Kidney (tissue), 14 donors: ENCODE measurements around the gene GK. TPM values are rescaled to one million over a fixed set of nuclear protein-coding genes. Genes with fewer than 3 reads are reported as not detected.
A peak's percentile ranks its signal among the peaks of the same experiment; 100 is the strongest.
"Not testable (repeated sequence)": the region's sequence is repeated elsewhere in the genome, so short reads cannot be mapped to it uniquely, and the experiment has no call there.

ENCODE experiments used
- DNase-seq, 5 donors: peaks; one replicate each; pipeline ENCODE4 v3.0.0-alpha.2; 2013 to 2020
- FAIRE-seq: peaks from 2 replicates; lab custom pipeline; 2012; peaks lifted over from hg19 to GRCh38; lab: Jason Lieb, UNC
- H3K27ac ChIP-seq, 2 donors: one replicate each; pipeline ENCODE4 v1.7.0; 2013; ENCODE audit warnings: low read depth in 2 of 2, low read length in 2 of 2, inconsistent platforms in 1 of 2
- H3K27me3 ChIP-seq: one replicate; pipeline ENCODE4 v1.7.1; 2013; ENCODE audit warnings: low read length, inconsistent platforms; ENCODE audit not compliant: control insufficient read depth, insufficient read depth
- H3K36me3 ChIP-seq, 3 donors: one replicate each; pipeline versions ENCODE4 v1.7.0 to v1.7.1; 2013; ENCODE audit warnings: low read length in 3 of 3, control low read depth in 1 of 3, inconsistent platforms in 1 of 3; ENCODE audit not compliant: insufficient read depth in 3 of 3, control insufficient read depth in 2 of 3
- H3K4me1 ChIP-seq, 3 donors: one replicate each; pipeline versions ENCODE4 v1.7.0 to v1.7.1; 2013; ENCODE audit warnings: low read length in 3 of 3, inconsistent platforms in 1 of 3, low read depth in 1 of 3; ENCODE audit not compliant: control insufficient read depth in 2 of 3, insufficient read depth in 2 of 3
- H3K4me3 ChIP-seq, 3 donors: one replicate each; pipeline versions ENCODE4 v1.7.0 to v1.8.1; 2013; ENCODE audit warnings: low read length in 3 of 3, control low read depth in 1 of 3, inconsistent platforms in 1 of 3
- H3K9ac ChIP-seq, 3 donors: one replicate each; pipeline versions ENCODE4 v1.7.0 to v1.7.1; 2013; ENCODE audit warnings: low read length in 3 of 3, control low read depth in 1 of 3, inconsistent platforms in 1 of 3
- H3K9me3 ChIP-seq, 3 donors: one replicate each; pipeline versions ENCODE4 v1.7.0 to v1.7.1; 2013; ENCODE audit warnings: low read length in 3 of 3, control low read depth in 1 of 3, inconsistent platforms in 1 of 3; ENCODE audit not compliant: control insufficient read depth in 2 of 3, insufficient read depth in 1 of 3
- intact Hi-C: fragments of 100-400 bp; cut with DNase I; formaldehyde crosslinking; loops from one replicate; pipeline ENCODE4 v1.11.1; 2022
- polyA plus RNA-seq: library from polyadenylated mRNA; stranded (reverse); fragments of 350-450 nt; fragmentation: Illumina TruSeq; extraction: RNeasy Lipid Tissue Mini Kit (QIAGEN cat#74804); gene quantifications from one replicate; pipeline ENCODE4 v1.2.3, GENCODE V29; 2014; ENCODE audit warnings: low read depth, low replicate concordance; ENCODE audit not compliant: insufficient read depth
- total RNA-seq: library from RNA; stranded (reverse); fragmentation: NEBNext Ultra II Directional; extraction: Animal tissue kit (Norgen Biotek cat#: 25700); gene quantifications from one replicate; pipeline ENCODE4 v1.2.1, GENCODE V29; 2021
- TF ChIP-seq, protein P1 (sequence below): IDR thresholded peaks from 3 replicates; pipeline ENCODE4 v1.5.1; 2012; ENCODE audit warnings: mild to moderate bottlenecking, moderate library complexity, borderline replicate concordance; ENCODE audit not compliant: insufficient read depth; ENCODE audit errors: extremely low read depth
- donor health status: control.
- donor health status: control.
- donor health status: control.
- donor health status: control.
- donor health status: control.
- donor health status: DM: yes; HTN: yes; CAD: no.
- donor health status: Normal renal cell carcinoma (clear cell type).

Gene GK
- total and polyA plus RNA-seq, 2 donors from 2014 or later: 12.5 to 73.8 TPM

DNA sequence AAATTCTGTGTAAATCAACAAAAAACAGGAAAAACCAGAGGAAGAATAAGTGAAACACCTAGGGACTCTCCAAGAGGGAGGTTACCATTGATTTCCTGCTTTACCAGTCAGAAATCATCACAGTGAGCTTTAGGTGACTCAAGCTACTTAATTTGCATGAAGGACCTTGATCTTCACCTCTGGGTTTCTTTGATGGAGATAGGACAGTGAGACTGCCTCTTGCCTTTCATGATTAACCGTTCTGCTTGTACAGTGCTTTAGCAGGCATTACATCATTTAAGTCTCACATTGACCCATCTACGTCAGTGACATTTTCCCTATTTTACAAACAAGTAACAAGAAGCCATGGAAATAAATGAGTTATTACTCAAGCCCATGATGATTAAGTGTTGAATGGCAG lies 3.4 kb upstream of the GK start:
- H3K27me3 ChIP-seq: no peaks in the 10 kb centered on the region
- no peak overlapping the region for H3K4me3 ChIP-seq
- no peak for FAIRE-seq
- DNase-seq: no peak
- H3K9ac ChIP-seq: no peak overlapping the region
- no peaks in the 10 kb centered on the region for H3K4me1 ChIP-seq
- no peaks in the 10 kb centered on the region for H3K36me3 ChIP-seq
- no peak overlapping the region for H3K27ac ChIP-seq
- H3K9me3 ChIP-seq: no peaks in the 10 kb centered on the region
- intact Hi-C loops: no loop called here
- TF ChIP-seq, protein P1, sequence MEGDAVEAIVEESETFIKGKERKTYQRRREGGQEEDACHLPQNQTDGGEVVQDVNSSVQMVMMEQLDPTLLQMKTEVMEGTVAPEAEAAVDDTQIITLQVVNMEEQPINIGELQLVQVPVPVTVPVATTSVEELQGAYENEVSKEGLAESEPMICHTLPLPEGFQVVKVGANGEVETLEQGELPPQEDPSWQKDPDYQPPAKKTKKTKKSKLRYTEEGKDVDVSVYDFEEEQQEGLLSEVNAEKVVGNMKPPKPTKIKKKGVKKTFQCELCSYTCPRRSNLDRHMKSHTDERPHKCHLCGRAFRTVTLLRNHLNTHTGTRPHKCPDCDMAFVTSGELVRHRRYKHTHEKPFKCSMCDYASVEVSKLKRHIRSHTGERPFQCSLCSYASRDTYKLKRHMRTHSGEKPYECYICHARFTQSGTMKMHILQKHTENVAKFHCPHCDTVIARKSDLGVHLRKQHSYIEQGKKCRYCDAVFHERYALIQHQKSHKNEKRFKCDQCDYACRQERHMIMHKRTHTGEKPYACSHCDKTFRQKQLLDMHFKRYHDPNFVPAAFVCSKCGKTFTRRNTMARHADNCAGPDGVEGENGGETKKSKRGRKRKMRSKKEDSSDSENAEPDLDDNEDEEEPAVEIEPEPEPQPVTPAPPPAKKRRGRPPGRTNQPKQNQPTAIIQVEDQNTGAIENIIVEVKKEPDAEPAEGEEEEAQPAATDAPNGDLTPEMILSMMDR: no peak

DNA sequence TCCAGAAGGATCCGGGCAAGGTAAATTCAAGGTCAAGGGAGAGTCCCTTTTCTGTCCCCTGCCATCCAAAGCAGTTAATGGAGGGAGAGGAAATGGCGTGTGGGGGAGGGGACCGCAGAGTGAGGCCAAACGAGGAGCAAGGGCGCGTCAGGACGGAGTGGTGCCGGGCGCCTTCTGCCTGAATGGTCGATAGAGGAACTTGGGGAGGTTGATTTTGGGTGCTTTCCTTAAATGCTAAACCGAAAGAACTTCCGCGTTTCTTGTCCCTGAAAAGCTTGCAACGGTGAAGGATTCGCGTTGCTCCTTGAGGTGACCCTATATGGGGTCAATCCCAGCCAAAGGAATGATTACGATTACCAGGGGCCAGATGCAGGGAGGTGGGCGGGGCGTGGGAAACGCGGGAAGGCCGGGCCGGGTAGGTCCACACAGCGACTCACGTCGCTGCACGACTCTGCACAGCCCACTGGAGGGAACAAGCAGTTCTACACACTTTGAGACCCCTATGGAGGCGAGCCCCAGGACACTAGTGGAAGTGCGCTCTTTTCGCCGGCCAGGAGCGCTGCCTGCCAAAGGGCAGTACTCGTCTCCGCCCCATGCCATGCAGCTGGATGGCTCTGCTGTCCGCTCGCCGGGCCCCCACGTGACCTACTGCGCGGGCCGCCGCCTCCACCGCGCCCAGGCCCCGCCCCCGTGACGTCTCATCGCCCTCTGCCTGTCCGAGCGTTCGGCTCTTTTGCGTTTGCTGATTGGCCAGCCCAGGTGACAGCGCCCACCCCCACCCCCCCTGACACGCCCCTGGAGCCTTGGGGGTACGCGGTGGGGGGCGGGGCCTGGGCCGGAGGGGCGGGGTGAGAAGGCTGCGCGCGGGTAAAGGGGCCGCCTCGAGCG lies 452 bp upstream of the GK start:
- no peaks in the 10 kb centered on the region for H3K36me3 ChIP-seq
- TF ChIP-seq, protein P1: no peak
- H3K27ac ChIP-seq: peak overlapping the region; percentile 67 to 69
- intact Hi-C loops: no loop called here
- peak overlapping the region; percentile 24 to 65 (median 65) for H3K9ac ChIP-seq
- DNase-seq: peak; percentile 94 to 98 (median 96)
- H3K9me3 ChIP-seq: no peaks in the 10 kb centered on the region
- FAIRE-seq: no peak
- H3K4me1 ChIP-seq: no peaks in the 10 kb centered on the region
- H3K27me3 ChIP-seq: no peaks in the 10 kb centered on the region
- H3K4me3 ChIP-seq: peak overlapping the region; percentile 78 to 87 (median 80)

DNA sequence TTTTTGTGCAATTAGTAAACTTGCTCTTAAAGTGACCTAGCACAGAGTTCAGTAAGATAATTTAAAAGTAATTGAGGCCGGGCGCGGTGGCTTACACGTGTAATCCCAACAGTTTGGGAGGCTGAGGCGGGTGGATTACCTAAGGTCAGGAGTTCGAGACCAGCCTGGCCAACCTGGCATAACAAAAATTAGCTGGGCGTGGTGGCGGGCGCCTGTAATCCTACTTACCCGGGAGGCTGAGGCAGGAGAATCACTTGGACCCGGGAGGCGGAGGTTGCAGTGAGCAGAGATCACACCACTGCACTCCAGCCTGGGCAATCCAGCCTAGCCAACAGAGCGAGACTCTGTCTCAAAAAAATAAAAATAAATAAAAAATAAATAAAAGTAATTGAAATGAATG lies 1.2 kb downstream of the GK start:
- peak overlapping the region in 1 of 3 donors; percentile 86 for H3K9ac ChIP-seq
- intact Hi-C loops, H3K27ac ChIP-seq: not testable (repeated sequence)

DNA sequence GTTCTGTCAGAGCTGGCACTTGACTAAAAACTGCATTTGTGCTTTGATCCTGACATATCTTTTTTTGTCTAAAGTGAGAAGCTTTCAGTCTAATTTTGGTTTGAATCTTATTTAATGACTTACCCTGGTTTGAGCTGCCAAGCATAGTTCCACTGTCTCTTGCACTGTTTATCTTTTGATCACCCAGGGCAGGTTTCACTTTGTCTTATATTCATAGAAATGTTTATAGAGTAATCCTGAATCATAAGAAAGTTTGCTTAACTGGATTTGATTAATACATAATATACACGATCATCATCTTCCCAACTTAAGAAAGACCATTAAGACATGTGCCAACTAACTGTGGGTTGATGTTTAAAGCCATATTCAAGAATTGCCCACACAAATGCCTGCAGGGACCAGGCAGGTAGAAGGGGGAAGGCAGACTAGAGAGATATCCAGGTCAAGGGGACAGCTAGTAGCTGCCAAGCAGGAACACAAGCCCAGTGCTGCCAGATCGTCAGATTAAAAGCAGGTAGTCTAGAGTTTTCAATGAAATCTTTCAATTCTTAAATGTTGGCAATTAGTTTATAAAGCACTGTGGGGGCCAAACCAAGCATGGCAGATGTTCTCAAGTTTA lies 1.9 kb downstream of the GK start:
- TF ChIP-seq, protein P1: no peak
- FAIRE-seq (no peak), DNase-seq (no peak)
- intact Hi-C loops: no loop called here
- Histone ChIP-seq H3K27ac (no peak overlapping the region), H3K4me3 (peak overlapping the region; percentile 35 to 55 (median 38)), H3K9me3 (no peaks in the 10 kb centered on the region), H3K36me3 (no peaks in the 10 kb centered on the region), H3K27me3 (no peaks in the 10 kb centered on the region), H3K9ac (peak overlapping the region in 1 of 3 donors; percentile 26), H3K4me1 (no peaks in the 10 kb centered on the region)

More for the DNA sequence above, 1.2 kb downstream of the GK start:
- DNase-seq: peak in 1 of 5 donors; percentile 37
- FAIRE-seq, H3K9me3 ChIP-seq, H3K4me1 ChIP-seq, H3K27me3 ChIP-seq, H3K36me3 ChIP-seq: not testable (repeated sequence)
- peak overlapping the region in 2 of 3 donors; percentile 76 to 85 for H3K4me3 ChIP-seq
